ENCODE measurements around the gene SDHAF3.

The SDHAF3 gene

GRCh38 chr7:97078023-97078969, 39.2 kb upstream of the SDHAF3 start:
- Histone ChIP-seq H3K4me2 (ENCODE audit: low read depth, low read length) (no peak overlapping the region), H3K27ac (ENCODE audit: low read length) (no peak overlapping the region), H3K36me3 (replicated peaks; ENCODE audit: insufficient read depth, low read length) (no peaks in the 10 kb centered on the region), H3K4me3 (ENCODE audit: low read length) (no peak overlapping the region), H3F3A (ENCODE audit: insufficient read depth, low read length) (no peaks in the 10 kb centered on the region), H3K79me2 (ENCODE audit: low read length) (no peaks in the 10 kb centered on the region), H3K9me3 (replicated peaks; ENCODE audit: insufficient read depth, low read length) (no peaks in the 10 kb centered on the region), H3K9me2 (replicated peaks; ENCODE audit: insufficient read depth, low read length) (no peaks in the 10 kb centered on the region), H2AFZ (ENCODE audit: low read length) (no peak overlapping the region), H3K4me1 (ENCODE audit: low read length) (no peaks in the 10 kb centered on the region), H3K9ac (ENCODE audit: low read length) (no peak overlapping the region), H3K27me3 (replicated peaks; ENCODE audit: insufficient read depth, low read length) (no peaks in the 10 kb centered on the region), H4K20me1 (ENCODE audit: insufficient read depth, low read length) (no peaks in the 10 kb centered on the region)
- peak; percentile 10 for DNase-seq
- TF ChIP-seq EZH2phosphoT487 (IDR thresholded peaks at IDR 0.05; ENCODE audit: low read length) = no peak
- TF ChIP-seq CTCF (IDR thresholded peaks at IDR 0.05; ENCODE audit: low read length) = no peak
- no peak for TF ChIP-seq EZH2 (optimal IDR thresholded peaks at IDR 0.05; ENCODE audit: low read depth, low read length)

GRCh38 chr7:97079300-97079699, 38.2 kb upstream of the SDHAF3 start:
- H3K27me3 ChIP-seq (replicated peaks; ENCODE audit: insufficient read depth, low read length) = no peaks in the 10 kb centered on the region
- H3K4me3 ChIP-seq (ENCODE audit: low read length) = no peak overlapping the region
- H3K9me3 ChIP-seq (replicated peaks; ENCODE audit: insufficient read depth, low read length) = no peaks in the 10 kb centered on the region
- H3K9me2 ChIP-seq (replicated peaks; ENCODE audit: insufficient read depth, low read length) = no peaks in the 10 kb centered on the region
- no peaks in the 10 kb centered on the region for H3K79me2 ChIP-seq (ENCODE audit: low read length)
- no peaks in the 10 kb centered on the region for H4K20me1 ChIP-seq (ENCODE audit: insufficient read depth, low read length)
- H3K4me2 ChIP-seq (ENCODE audit: low read depth, low read length) = no peak overlapping the region
- no peak for TF ChIP-seq EZH2phosphoT487 (IDR thresholded peaks at IDR 0.05; ENCODE audit: low read length)
- no peak for TF ChIP-seq EZH2 (optimal IDR thresholded peaks at IDR 0.05; ENCODE audit: low read depth, low read length)
- TF ChIP-seq CTCF (IDR thresholded peaks at IDR 0.05; ENCODE audit: low read length) = no peak
- no peaks in the 10 kb centered on the region for H3K36me3 ChIP-seq (replicated peaks; ENCODE audit: insufficient read depth, low read length)
- no peaks in the 10 kb centered on the region for H3K4me1 ChIP-seq (ENCODE audit: low read length)
- H3K27ac ChIP-seq (ENCODE audit: low read length) = no peak overlapping the region
- no peak for DNase-seq
- H3K9ac ChIP-seq (ENCODE audit: low read length) = no peak overlapping the region
- H3F3A ChIP-seq (ENCODE audit: insufficient read depth, low read length) = no peaks in the 10 kb centered on the region
- H2AFZ ChIP-seq (ENCODE audit: low read length) = no peak overlapping the region

GRCh38 chr7:97081521-97082300, 35.8 kb upstream of the SDHAF3 start:
- no peaks in the 10 kb centered on the region for H3K27me3 ChIP-seq (replicated peaks; ENCODE audit: insufficient read depth, low read length)

More at GRCh38 chr7:97081521-97082300, 35.8 kb upstream of the SDHAF3 start:
- TF ChIP-seq EZH2 (optimal IDR thresholded peaks at IDR 0.05; ENCODE audit: low read depth, low read length) (no peak), CTCF (IDR thresholded peaks at IDR 0.05; ENCODE audit: low read length) (no peak), EZH2phosphoT487 (IDR thresholded peaks at IDR 0.05; ENCODE audit: low read length) (no peak)
- no peak overlapping the region for H2AFZ ChIP-seq (ENCODE audit: low read length)
- H3F3A ChIP-seq (ENCODE audit: insufficient read depth, low read length) = no peaks in the 10 kb centered on the region
- H4K20me1 ChIP-seq (ENCODE audit: insufficient read depth, low read length) = no peaks in the 10 kb centered on the region
- H3K36me3 ChIP-seq (replicated peaks; ENCODE audit: insufficient read depth, low read length) = no peaks in the 10 kb centered on the region
- no peak overlapping the region for H3K9ac ChIP-seq (ENCODE audit: low read length)
- no peak for DNase-seq
- H3K4me3 ChIP-seq (ENCODE audit: low read length) = no peak overlapping the region
- H3K9me2 ChIP-seq (replicated peaks; ENCODE audit: insufficient read depth, low read length) = no peaks in the 10 kb centered on the region
- H3K79me2 ChIP-seq (ENCODE audit: low read length) = no peaks in the 10 kb centered on the region
- no peak overlapping the region for H3K4me2 ChIP-seq (ENCODE audit: low read depth, low read length)
- H3K9me3 ChIP-seq (replicated peaks; ENCODE audit: insufficient read depth, low read length) = no peaks in the 10 kb centered on the region
- H3K4me1 ChIP-seq (ENCODE audit: low read length) = no peaks in the 10 kb centered on the region
- no peak overlapping the region for H3K27ac ChIP-seq (ENCODE audit: low read length)

Measured in MM.1S (cell line).